ENCODE results near the gene ADCY5. TPM values are rescaled to one million over a fixed set of nuclear protein-coding genes. Genes with fewer than 3 reads are reported as not detected.

Gene ADCY5
- total RNA-seq, 2 donors from 2014 or later: not detected

DNA sequence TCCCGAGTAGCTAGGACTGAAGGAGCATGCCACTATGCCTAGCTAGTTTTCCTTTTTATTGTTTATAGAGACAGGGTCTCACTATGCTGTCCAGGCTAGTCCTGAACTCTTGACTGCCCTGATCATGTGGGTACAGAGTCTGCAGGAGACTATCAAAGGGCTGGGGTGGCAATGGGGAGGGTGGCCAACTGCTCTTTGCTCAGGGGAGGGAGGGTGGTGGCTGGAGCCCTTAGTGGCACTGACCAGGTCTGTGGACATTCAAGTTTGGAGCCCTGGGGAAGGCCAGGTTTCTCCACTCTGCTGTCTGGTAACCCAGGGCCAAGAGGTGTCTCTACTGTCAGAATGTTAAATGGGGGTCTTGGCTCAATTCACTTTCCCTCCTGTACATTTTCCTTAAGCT is 125.1 kb downstream of the ADCY5 start:
- DNase-seq (ENCODE audit: low spot score) (no peak), ATAC-seq (no peak)
- H3K4me3 Mint-ChIP-seq: no peak overlapping the region
- no peaks in the 10 kb centered on the region for H3K9me3 Mint-ChIP-seq
- H3K27me3 Mint-ChIP-seq: peaks cover 5 to 25% of the 10 kb centered on the region in 2 donors
- H3K4me1 Mint-ChIP-seq (ENCODE audit: low read depth in 2 of 2): no peaks in the 10 kb centered on the region
- no peaks in the 10 kb centered on the region for H3K36me3 Mint-ChIP-seq
- no peak overlapping the region for H3K27ac Mint-ChIP-seq

DNA sequence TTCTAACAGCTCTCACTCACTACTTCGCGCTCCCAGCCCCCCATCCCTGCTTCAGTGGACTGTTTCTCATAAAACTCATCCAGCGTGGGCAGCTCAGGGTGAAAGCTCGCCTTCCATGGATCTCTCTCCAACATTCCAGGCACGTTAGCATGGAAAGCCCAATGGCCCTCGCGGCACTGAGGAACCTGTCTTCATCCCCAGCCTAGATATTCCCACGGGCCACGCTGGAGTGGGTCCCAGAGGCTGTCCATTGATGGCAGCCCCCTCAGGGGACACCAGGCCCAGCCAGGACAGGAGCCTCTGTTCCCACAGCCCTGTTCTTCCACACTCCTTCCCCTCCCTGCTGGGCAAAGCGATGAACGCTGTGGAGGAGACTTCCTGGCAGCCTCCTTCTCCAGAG is 126.0 kb downstream of the ADCY5 start:
- H3K27ac Mint-ChIP-seq: no peak overlapping the region
- ATAC-seq: no peak
- no peak overlapping the region for H3K4me3 Mint-ChIP-seq
- no peaks in the 10 kb centered on the region for H3K9me3 Mint-ChIP-seq
- H3K4me1 Mint-ChIP-seq (ENCODE audit: low read depth in 2 of 2): no peaks in the 10 kb centered on the region
- H3K27me3 Mint-ChIP-seq: peaks cover 5 to 25% of the 10 kb centered on the region in 2 donors
- no peak for DNase-seq (ENCODE audit: low spot score)
- H3K36me3 Mint-ChIP-seq: no peaks in the 10 kb centered on the region

DNA sequence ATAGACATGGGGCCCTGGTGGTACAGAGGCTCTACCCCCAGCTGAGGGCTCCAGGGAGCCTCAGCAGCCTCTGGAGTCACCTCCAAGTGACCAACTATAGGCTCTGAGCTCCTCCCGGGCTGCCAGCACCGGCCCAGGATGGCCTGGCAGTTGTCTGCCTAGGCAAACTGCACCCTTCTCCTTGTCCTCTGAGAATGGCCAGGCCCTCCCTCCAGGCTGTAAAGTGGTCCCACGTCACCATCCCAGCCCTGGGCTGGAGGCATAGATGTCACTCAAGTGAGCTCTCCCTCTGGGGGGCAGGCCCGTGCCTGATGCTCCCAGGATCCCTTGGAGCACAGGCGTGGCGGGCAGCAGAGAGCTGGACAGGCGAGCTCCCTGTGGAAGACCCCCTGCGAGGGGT is 127.1 kb downstream of the ADCY5 start:
- Mint-ChIP-seq H3K36me3 (no peaks in the 10 kb centered on the region), H3K27me3 (peaks cover 5 to 27% of the 10 kb centered on the region in 2 donors), H3K4me1 (ENCODE audit: low read depth in 2 of 2) (no peaks in the 10 kb centered on the region), H3K4me3 (no peak overlapping the region), H3K27ac (no peak overlapping the region), H3K9me3 (no peaks in the 10 kb centered on the region)
- no peak for DNase-seq (ENCODE audit: low spot score)
- no peak for ATAC-seq

DNA sequence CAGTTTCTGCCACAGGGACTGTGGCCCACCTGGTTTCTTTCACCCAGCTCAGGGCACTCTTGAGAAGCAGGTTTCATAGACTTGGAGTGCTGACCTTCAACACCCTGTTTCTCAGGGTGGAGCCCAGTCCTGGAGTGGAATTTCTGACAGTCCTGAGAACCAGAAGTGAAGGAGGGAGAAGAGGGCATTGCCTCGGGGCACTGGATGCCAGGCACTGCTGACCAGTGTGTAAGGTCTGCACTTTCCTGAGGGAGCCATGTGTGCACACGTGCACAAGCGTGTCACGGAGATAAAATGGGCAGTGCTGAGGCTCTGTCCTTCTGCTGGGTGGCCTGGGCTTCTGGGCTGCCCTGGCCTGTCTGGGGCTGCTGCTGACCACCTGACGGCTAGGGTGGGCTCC is 128.7 kb downstream of the ADCY5 start:
- H3K36me3 Mint-ChIP-seq: no peaks in the 10 kb centered on the region
- peak in 1 of 2 donors; percentile 25 for ATAC-seq
- no peak overlapping the region for H3K27ac Mint-ChIP-seq
- DNase-seq (ENCODE audit: low spot score): no peak
- no peak overlapping the region for H3K4me3 Mint-ChIP-seq
- peaks cover 8 to 37% of the 10 kb centered on the region in 2 donors for H3K27me3 Mint-ChIP-seq
- no peaks in the 10 kb centered on the region for H3K9me3 Mint-ChIP-seq
- H3K4me1 Mint-ChIP-seq (ENCODE audit: low read depth in 2 of 2): no peaks in the 10 kb centered on the region

DNA sequence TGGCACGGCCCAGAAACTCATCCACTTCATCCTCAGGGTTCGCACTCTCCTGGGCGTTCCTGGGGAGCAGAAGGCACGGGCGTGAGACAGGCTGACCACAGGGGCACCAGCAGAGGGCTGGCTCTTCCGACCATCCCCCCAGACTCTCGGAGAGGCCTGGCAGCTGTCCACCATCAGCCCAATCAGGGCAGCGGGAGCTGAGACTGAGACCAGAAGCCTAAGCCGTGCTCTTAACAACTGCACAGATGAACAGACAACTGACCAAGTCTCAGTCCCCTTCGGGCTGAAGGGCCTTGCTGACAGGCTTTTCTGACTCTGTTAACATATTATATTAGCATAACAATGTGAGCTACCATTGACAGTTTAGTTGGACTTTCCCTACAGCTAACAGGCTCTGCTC is 129.1 kb downstream of the ADCY5 start:
- no peaks in the 10 kb centered on the region for H3K4me1 Mint-ChIP-seq (ENCODE audit: low read depth in 2 of 2)
- H3K4me3 Mint-ChIP-seq: no peak overlapping the region
- no peak for DNase-seq (ENCODE audit: low spot score)
- ATAC-seq: no peak
- peaks cover 12 to 37% of the 10 kb centered on the region in 2 donors for H3K27me3 Mint-ChIP-seq
- H3K36me3 Mint-ChIP-seq: no peaks in the 10 kb centered on the region
- H3K9me3 Mint-ChIP-seq: no peaks in the 10 kb centered on the region
- H3K27ac Mint-ChIP-seq: no peak overlapping the region

DNA sequence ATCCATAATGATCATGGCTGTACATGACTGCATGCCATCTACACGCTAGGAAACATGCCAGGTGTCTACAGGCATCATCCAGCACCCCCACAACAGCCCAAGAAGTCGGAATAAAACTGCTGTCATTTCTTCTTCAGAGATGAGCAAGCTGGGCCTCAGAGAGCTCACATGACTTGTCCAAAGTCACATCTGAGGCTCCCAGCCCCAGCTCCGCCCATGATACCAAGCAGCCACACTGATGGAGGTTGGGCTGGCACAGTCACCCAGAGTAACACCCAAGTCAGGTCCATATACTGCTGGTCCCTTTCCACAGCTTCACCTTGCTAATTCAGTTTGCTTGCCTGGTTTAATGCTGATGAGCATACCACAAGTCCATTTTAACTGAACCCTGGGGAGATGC is 130.5 kb downstream of the ADCY5 start:
- H3K27me3 Mint-ChIP-seq: peaks cover 12 to 32% of the 10 kb centered on the region in 2 donors
- H3K9me3 Mint-ChIP-seq: no peaks in the 10 kb centered on the region
- H3K27ac Mint-ChIP-seq: no peak overlapping the region
- DNase-seq (ENCODE audit: low spot score): no peak
- no peak for ATAC-seq
- H3K36me3 Mint-ChIP-seq: no peaks in the 10 kb centered on the region
- H3K4me3 Mint-ChIP-seq: no peak overlapping the region
- H3K4me1 Mint-ChIP-seq (ENCODE audit: low read depth in 2 of 2): no peaks in the 10 kb centered on the region

DNA sequence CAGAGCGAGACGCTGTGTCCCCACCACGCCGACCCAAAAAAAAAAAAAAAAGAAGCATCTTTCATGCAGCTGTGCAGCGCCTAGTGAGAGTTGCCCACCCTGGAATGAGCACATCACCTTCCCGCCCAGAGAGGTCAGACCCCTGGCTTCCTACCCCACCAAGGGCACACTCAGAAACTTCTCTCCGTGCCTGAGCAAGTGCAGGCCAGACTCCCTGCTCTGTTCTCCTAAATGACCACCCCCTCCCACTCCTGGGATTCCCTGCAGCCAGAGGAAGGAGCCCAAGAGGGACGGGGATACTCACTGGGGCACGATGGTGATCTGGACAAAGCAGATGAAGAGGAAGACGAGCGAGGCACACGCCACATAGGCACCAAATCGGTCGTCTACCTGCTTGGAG is 131.2 kb downstream of the ADCY5 start:
- no peak for DNase-seq (ENCODE audit: low spot score)
- Mint-ChIP-seq H3K9me3 (no peaks in the 10 kb centered on the region), H3K4me1 (ENCODE audit: low read depth in 2 of 2) (no peaks in the 10 kb centered on the region), H3K27ac (no peak overlapping the region), H3K4me3 (no peak overlapping the region), H3K27me3 (peaks cover 12 to 26% of the 10 kb centered on the region in 2 donors), H3K36me3 (no peaks in the 10 kb centered on the region)
- ATAC-seq: no peak

DNA sequence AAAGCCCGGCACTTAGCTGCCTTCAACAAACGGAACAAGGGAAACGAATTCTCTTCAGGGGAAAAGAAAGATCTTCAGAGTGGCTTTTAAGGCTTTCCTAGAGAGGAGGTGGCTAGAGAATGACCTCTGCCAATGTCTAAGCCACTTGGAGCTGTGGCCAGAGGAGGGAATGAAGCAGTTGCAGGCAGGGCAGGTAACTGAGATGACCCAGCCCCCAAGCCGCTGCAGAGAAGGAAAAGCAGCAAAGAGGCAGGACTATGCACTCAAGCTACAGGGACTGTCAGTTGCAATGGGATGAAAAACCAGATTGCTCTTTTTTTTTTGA is 133.7 kb downstream of the ADCY5 start:
- ATAC-seq (no peak), DNase-seq (ENCODE audit: low spot score) (no peak)
- no peaks in the 10 kb centered on the region for H3K4me1 Mint-ChIP-seq (ENCODE audit: low read depth in 2 of 2)
- H3K27ac Mint-ChIP-seq: no peak overlapping the region
- no peaks in the 10 kb centered on the region for H3K9me3 Mint-ChIP-seq
- no peak overlapping the region for H3K4me3 Mint-ChIP-seq
- H3K27me3 Mint-ChIP-seq: peaks cover 9 to 15% of the 10 kb centered on the region in 2 donors
- H3K36me3 Mint-ChIP-seq: no peaks in the 10 kb centered on the region

DNA sequence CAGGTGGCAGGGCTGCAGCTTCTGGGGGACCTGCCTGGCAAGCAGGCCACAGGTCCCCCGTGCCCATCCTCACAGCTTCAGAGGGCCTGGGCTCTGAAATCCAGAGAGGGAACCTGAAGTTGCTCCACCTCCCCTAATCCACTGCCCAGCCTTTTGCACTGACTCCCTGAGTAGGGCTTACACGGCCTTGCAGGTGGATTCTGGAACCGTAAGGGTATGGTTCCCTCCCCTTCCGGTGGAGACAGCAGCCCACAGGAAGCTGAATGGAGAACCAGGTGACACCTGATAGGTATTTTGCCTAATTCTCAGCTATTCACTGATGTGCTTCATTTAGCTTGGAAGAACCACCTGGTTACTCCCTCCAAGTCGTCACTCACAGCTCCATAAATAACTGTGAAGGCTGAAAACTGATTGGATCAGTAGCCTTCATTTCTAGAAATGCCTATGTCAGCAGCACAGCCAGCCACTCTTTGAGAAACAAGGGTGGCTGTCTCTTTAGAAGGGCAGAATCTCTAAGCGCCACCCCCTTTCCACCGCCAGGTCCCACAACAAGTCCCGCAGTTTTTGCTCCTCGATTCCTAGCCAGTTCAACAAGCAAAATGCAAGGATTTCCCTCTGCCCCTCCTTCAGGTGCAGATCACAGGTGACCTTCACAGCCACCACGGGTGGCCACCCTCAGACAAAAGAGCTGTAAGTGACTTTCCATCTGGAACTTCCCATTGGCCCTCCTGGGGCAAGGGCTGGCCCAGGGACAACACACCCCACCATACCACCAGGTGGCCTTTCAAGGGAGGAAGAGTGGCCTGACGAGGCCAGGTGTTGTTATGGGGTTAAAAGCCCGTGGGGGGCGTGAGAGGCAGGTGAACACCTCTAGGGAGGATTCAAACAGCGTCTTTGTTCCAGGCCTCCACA is 134.3 kb downstream of the ADCY5 start:
- Mint-ChIP-seq H3K4me1 (ENCODE audit: low read depth in 2 of 2) (no peaks in the 10 kb centered on the region), H3K4me3 (no peak overlapping the region), H3K27ac (no peak overlapping the region), H3K27me3 (peaks cover 12 to 15% of the 10 kb centered on the region in 2 donors), H3K36me3 (no peaks in the 10 kb centered on the region), H3K9me3 (no peaks in the 10 kb centered on the region)
- DNase-seq (ENCODE audit: low spot score): no peak
- ATAC-seq: no peak

DNA sequence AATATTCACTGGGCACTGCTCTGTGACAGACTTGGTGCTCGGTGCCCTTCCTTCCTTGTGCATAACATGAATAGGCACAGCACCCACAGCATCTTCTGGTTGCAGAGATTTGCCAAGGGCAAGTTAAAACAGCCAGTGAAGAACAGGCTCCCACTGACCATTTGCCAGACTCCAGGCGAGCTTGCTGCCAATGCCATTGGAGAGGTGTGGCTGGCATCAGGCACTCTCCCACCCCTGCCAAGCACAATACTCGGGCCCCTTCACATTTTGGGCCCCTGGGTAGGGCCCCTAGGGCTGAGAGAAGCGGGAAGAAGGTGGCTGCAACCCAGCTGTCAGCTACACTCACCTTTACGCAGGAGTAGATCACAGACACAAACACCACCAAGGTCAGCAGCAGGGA is 135.0 kb downstream of the ADCY5 start:
- Mint-ChIP-seq H3K27me3 (peaks cover 14 to 18% of the 10 kb centered on the region in 2 donors), H3K36me3 (no peaks in the 10 kb centered on the region), H3K27ac (no peak overlapping the region), H3K4me1 (ENCODE audit: low read depth in 2 of 2) (no peaks in the 10 kb centered on the region), H3K4me3 (no peak overlapping the region), H3K9me3 (no peaks in the 10 kb centered on the region)
- ATAC-seq (no peak), DNase-seq (ENCODE audit: low spot score) (no peak)

DNA sequence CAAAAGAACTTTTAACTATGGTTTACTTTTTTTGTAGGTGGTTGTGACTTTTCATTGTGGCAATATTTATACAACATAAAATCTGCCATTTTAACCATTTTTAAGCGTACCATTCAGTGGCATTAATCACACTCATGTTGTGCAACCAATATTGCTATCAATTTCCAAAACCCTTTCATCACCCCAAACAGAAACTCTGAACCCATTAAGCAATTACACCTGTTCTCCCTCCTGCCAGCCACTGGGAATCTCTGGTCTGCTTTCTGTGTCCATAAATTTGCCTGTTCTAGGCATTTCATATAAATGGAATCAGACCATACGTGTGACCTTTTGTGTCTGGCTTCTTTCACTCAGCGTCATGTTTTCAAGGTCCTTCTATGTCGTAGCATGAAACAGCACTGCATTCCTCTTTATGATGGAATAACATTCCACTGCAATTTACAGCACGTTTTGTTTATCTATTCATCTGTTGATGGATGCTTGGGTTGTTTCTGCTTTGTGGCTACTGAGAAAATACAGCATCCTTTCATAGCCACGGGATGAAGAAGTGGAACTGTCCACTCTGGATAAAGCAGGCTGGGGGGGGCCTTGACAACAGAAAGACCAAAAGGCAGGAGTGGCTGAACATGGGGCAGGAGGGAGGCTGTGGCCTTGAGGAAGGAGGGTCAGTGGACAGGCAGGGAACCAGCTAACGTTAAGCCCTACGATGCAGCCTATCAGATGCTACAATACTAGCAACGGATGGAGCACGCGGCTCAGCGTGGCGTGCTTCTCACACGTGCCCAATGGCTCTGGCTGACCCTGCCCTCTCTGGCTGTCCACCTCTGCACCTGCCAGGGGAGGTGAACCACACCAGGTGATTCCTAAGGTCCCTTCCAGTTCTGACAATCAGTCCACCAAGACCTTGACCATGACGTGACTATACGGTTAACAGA is 136.3 kb downstream of the ADCY5 start:
- no peaks in the 10 kb centered on the region for H3K36me3 Mint-ChIP-seq
- peaks cover 14 to 18% of the 10 kb centered on the region in 2 donors for H3K27me3 Mint-ChIP-seq
- H3K4me1 Mint-ChIP-seq (ENCODE audit: low read depth in 2 of 2): no peaks in the 10 kb centered on the region
- H3K4me3 Mint-ChIP-seq: no peak overlapping the region
- no peaks in the 10 kb centered on the region for H3K9me3 Mint-ChIP-seq
- DNase-seq (ENCODE audit: low spot score) (no peak), ATAC-seq (no peak)
- no peak overlapping the region for H3K27ac Mint-ChIP-seq

DNA sequence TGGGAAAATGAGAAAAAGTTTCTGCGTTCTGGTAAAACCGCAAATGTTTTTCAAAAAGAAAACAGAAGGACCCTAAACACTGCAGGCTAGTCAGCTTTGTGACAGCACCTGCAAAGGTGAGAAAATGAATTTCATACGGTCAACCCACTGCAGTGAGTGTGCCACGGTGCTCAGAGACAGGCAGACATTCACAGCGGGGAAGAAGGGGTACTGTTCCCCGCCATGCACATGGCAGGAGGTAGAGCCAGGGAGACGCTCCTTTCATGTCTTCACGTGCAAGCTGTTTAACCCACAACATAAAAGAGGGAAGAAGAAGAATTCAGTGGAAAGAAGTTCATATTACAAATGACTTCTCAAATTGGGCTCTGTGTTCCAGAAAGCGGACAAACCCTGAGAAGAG is 137.7 kb downstream of the ADCY5 start:
- no peak overlapping the region for H3K4me3 Mint-ChIP-seq
- DNase-seq (ENCODE audit: low spot score): no peak
- H3K36me3 Mint-ChIP-seq: no peaks in the 10 kb centered on the region
- peaks cover 11 to 15% of the 10 kb centered on the region in 2 donors for H3K27me3 Mint-ChIP-seq
- ATAC-seq: no peak
- H3K4me1 Mint-ChIP-seq (ENCODE audit: low read depth in 2 of 2): no peaks in the 10 kb centered on the region
- no peak overlapping the region for H3K27ac Mint-ChIP-seq
- H3K9me3 Mint-ChIP-seq: no peaks in the 10 kb centered on the region

DNA sequence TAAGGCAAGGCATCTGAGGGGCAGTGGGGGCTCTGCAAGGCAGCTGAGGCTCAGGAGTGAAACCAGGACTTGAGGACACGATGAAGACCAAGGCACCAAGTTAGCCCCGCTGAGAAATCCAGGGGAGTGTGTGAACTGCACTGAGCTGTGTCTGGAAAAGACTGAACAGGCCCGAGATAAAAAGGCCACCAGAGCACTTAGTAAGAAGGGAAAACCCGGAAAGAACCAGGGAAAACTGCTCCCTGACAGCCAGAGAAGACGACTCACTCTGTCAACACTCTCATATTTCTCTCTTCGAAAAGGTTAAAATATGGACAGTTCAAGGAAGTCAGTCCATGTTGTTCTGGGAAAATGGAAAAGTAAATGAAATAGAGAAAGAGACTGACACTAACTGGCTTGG is 138.1 kb downstream of the ADCY5 start:
- DNase-seq (ENCODE audit: low spot score): no peak
- H3K27me3 Mint-ChIP-seq: peaks cover 7 to 15% of the 10 kb centered on the region in 2 donors
- no peaks in the 10 kb centered on the region for H3K4me1 Mint-ChIP-seq (ENCODE audit: low read depth in 2 of 2)
- no peaks in the 10 kb centered on the region for H3K9me3 Mint-ChIP-seq
- H3K27ac Mint-ChIP-seq: no peak overlapping the region
- no peak for ATAC-seq
- no peak overlapping the region for H3K4me3 Mint-ChIP-seq
- no peaks in the 10 kb centered on the region for H3K36me3 Mint-ChIP-seq

DNA sequence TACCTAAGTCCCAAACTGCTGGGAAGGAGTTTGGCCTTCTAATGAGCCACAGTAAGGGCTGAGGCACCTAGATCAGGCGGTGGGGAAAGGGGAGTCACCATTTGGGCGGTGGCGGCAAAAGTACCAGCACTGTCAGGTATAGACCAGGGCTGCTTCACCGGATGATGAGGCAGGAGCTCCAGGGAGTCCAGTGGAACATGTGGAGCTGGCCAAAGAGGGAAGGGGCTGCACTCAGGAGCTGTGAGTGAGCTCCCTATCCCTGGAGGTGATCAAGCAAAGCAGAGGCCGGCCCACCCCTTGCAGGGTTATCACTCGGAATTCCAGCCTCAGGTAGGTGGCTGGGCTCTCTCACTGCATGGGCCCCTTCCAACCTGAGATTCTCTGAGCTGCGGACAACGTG is 138.7 kb downstream of the ADCY5 start:
- DNase-seq (ENCODE audit: low spot score) (no peak), ATAC-seq (peak in 1 of 2 donors; percentile 11)
- Mint-ChIP-seq H3K36me3 (no peaks in the 10 kb centered on the region), H3K27ac (no peak overlapping the region), H3K4me3 (no peak overlapping the region), H3K4me1 (ENCODE audit: low read depth in 2 of 2) (no peaks in the 10 kb centered on the region), H3K27me3 (peaks cover 7 to 18% of the 10 kb centered on the region in 2 donors), H3K9me3 (no peaks in the 10 kb centered on the region)
